Muscle layer of colon (tissue), 2 donors: Measurements from ENCODE around the gene SPRR2G.
"Not testable (repeated sequence)": the region's sequence is repeated elsewhere in the genome, so short reads cannot be mapped to it uniquely, and the experiment has no call there.

Experiments used
- H3K27ac ChIP-seq: one replicate; pipeline ENCODE4 v1.7.0; 2013; ENCODE audit warnings: low read depth, mild to moderate bottlenecking, low read length, moderate library complexity
- H3K27me3 ChIP-seq, 2 donors: one replicate each; pipeline ENCODE4 v1.7.0; 2013; ENCODE audit warnings: low read length in 2 of 2, mild to moderate bottlenecking in 2 of 2; ENCODE audit not compliant: insufficient read depth in 2 of 2, control insufficient read depth in 1 of 2
- H3K36me3 ChIP-seq: one replicate; pipeline ENCODE4 v1.7.0; 2013; ENCODE audit warnings: mild to moderate bottlenecking, low read length; ENCODE audit not compliant: insufficient read depth
- H3K4me1 ChIP-seq: one replicate; pipeline ENCODE4 v1.7.0; 2013; ENCODE audit warnings: mild to moderate bottlenecking, low read length; ENCODE audit not compliant: insufficient read depth
- H3K4me3 ChIP-seq, 2 donors: one replicate each; pipeline ENCODE4 v1.7.0; 2013; ENCODE audit warnings: low read length in 2 of 2, low read depth in 1 of 2, mild to moderate bottlenecking in 1 of 2, moderate library complexity in 1 of 2
- H3K9ac ChIP-seq: one replicate; pipeline ENCODE4 v1.7.0; 2013; ENCODE audit warnings: low read length
- H3K9me3 ChIP-seq: one replicate; pipeline ENCODE4 v1.7.0; 2013; ENCODE audit warnings: mild to moderate bottlenecking, low read length
- donor health status: abdominal sarcoma.
- donor health status: Adenocarcinoma of cecum.

SPRR2G gene

DNA sequence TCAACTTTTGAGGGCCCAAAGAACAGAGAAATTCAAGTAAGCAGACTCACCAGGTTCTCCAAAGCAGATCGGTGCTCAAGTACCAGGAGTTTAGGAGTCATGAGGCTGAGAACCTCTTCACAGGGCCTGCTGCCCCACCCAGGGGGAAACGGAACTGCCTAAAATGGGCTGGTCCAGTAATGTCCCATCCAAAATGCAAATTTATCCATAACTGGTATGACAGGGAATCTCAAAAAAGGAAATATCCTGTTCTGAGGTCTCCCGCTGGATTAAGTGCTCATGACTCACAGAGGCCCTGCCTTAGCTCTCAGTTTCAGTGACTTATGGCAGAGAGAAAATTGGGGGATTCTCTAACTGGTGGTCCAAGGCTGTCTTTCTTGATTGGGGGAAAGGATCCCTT lies 9.3 kb downstream of the SPRR2G start:
- Histone ChIP-seq H3K27me3 (no peaks in the 10 kb centered on the region), H3K36me3 (no peaks in the 10 kb centered on the region), H3K27ac (no peak overlapping the region), H3K9ac (no peak overlapping the region), H3K4me3 (no peak overlapping the region), H3K9me3 (no peaks in the 10 kb centered on the region), H3K4me1 (no peaks in the 10 kb centered on the region)

GRCh38 chr1:153140484-153140883 lies 10.2 kb downstream of the SPRR2G start:
- Histone ChIP-seq H3K36me3 (no peaks in the 10 kb centered on the region), H3K27ac (no peak overlapping the region), H3K9me3 (no peaks in the 10 kb centered on the region), H3K9ac (no peak overlapping the region), H3K4me1 (no peaks in the 10 kb centered on the region), H3K4me3 (no peak overlapping the region), H3K27me3 (no peaks in the 10 kb centered on the region)

DNA sequence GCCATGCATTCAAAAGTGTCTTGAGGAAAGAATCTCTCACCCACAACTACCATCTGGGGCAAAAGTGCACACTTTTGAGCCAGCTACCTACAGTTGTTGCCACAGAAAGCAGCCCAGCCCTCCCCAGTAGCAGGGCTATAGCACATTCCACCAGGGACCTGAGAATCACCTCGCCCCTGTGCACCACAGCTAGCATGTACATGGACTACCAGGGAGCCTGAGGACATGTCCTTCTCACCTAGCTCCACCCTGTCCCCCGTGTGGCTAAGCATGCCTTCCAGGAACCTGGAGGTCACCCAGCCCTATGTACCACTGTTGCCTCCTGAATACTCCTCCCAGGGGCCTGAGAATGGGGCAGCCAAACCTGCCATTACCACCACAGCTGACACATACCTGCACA lies 16.9 kb downstream of the SPRR2G start:
- Histone ChIP-seq H3K27me3 (no peaks in the 10 kb centered on the region), H3K36me3 (no peaks in the 10 kb centered on the region), H3K9ac (no peak overlapping the region), H3K27ac (no peak overlapping the region), H3K4me1 (no peaks in the 10 kb centered on the region), H3K9me3 (no peaks in the 10 kb centered on the region), H3K4me3 (no peak overlapping the region)

GRCh38 chr1:153133267-153133666 lies 17.4 kb downstream of the SPRR2G start:
- Histone ChIP-seq H3K36me3 (no peaks in the 10 kb centered on the region), H3K4me3 (no peak overlapping the region), H3K27me3 (no peaks in the 10 kb centered on the region), H3K9ac (no peak overlapping the region), H3K9me3 (no peaks in the 10 kb centered on the region), H3K27ac (no peak overlapping the region), H3K4me1 (no peaks in the 10 kb centered on the region)

GRCh38 chr1:153128688-153129087 lies 22.0 kb downstream of the SPRR2G start:
- not testable (repeated sequence) for H3K4me3 ChIP-seq, H3K9ac ChIP-seq, H3K27me3 ChIP-seq, H3K27ac ChIP-seq, H3K36me3 ChIP-seq, H3K4me1 ChIP-seq, H3K9me3 ChIP-seq

- H3K27me3 ChIP-seq, result no peaks in the 10 kb centered on the region
- H3K4me3 ChIP-seq, result no peak overlapping the region
- H3K9me3 ChIP-seq, result no peaks in the 10 kb centered on the region
- no peaks in the 10 kb centered on the region for H3K4me1 ChIP-seq
- H3K36me3 ChIP-seq, result no peaks in the 10 kb centered on the region
- no peak overlapping the region for H3K9ac ChIP-seq
- H3K27ac ChIP-seq, result no peak overlapping the region
These were observed 23.4 kb downstream of the SPRR2G start for GRCh38 chr1:153127296-153127695.

GRCh38 chr1:153125536-153125935 lies 25.2 kb downstream of the SPRR2G start:
- no peaks in the 10 kb centered on the region for H3K9me3 ChIP-seq
- H3K36me3 ChIP-seq, result no peaks in the 10 kb centered on the region
- no peak overlapping the region for H3K27ac ChIP-seq
- H3K27me3 ChIP-seq, result no peaks in the 10 kb centered on the region
- no peak overlapping the region for H3K9ac ChIP-seq
- no peaks in the 10 kb centered on the region for H3K4me1 ChIP-seq
- H3K4me3 ChIP-seq, result no peak overlapping the region

GRCh38 chr1:153123793-153124192 lies 26.9 kb downstream of the SPRR2G start:
- not testable (repeated sequence) for H3K36me3 ChIP-seq, H3K9me3 ChIP-seq, H3K27ac ChIP-seq, H3K27me3 ChIP-seq, H3K4me1 ChIP-seq, H3K9ac ChIP-seq, H3K4me3 ChIP-seq

DNA sequence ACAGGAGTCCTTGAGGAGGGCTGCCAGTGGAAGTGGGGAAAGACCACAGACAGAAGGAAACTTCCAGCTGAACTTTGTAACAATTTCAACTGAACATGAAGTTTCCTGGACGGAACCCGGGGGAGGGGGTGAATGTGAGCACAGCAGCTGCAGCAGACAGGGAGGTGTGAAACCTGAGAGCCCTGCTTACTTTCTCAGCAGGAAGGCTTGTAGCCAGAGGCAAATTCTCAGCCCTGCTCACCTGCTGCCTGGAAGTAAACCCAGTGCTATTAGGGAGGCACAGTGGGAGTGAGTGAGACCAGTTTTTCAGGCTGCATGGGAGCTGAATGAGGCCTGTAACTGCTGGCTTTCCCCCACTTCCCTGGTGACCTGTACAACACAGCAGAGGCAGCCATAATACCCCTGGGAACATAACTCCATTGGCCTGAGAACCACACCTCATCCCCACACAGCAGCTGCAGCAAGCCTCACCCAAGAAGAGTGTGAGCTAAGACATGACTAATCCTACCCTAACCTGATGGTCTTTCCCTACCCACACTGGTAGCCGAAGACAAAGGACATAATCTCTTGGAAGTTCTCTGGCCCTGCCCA lies 27.8 kb downstream of the SPRR2G start:
- Histone ChIP-seq H3K4me3 (no peak overlapping the region), H3K9ac (no peak overlapping the region), H3K27me3 (no peaks in the 10 kb centered on the region), H3K9me3 (no peaks in the 10 kb centered on the region), H3K36me3 (no peaks in the 10 kb centered on the region), H3K27ac (no peak overlapping the region), H3K4me1 (no peaks in the 10 kb centered on the region)

DNA sequence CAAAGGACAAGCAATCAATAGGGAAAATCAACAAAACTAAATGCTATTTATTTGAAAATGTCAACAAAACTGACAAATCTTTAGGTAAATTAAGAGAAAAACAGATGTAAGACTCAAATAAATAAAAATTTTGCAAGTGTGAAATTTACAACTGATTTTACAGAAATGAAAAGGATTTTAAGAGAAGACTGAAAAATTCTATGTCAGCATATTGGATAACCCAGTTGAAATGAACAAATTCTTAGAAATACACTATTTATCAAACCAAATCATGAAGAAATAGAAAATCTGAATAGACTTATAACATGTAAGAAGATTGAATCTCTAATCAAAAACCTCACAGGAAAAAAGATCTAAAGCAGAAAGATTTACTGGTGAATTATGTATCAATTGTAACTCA lies 29.7 kb downstream of the SPRR2G start:
- Histone ChIP-seq H3K4me3 (no peak overlapping the region), H3K9me3 (no peaks in the 10 kb centered on the region), H3K9ac (no peak overlapping the region), H3K4me1 (no peaks in the 10 kb centered on the region), H3K36me3 (no peaks in the 10 kb centered on the region), H3K27ac (no peak overlapping the region), H3K27me3 (no peaks in the 10 kb centered on the region)

DNA sequence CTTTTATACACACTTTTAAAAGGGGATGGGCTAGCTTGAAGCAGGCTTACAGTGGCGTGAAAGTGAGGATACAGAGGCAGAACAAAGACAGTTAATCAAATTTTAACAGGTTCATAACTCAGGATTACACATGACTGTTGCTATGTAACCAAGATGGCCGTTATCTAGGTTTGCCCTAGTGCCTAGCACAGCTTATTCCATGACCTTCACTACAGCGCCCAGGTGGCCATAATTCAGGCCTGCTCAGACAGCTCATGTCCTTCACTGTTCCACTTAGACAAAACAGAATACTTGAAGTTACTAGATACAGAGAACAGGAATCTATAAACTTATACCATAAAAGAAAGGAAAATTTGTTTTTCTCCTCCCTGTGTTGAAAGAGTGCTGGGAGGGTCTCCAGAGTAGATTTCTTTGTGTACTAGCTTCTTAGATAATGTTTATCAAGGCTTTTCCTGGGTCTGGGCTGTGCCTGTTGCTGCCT lies 31.2 kb downstream of the SPRR2G start:
- Histone ChIP-seq H3K27me3 (no peaks in the 10 kb centered on the region), H3K27ac (no peak overlapping the region)

GRCh38 chr1:153115264-153115663 lies 35.4 kb downstream of the SPRR2G start:
- H3K36me3 ChIP-seq, H3K4me1 ChIP-seq: not testable (repeated sequence)

More for the DNA sequence above, 31.2 kb downstream of the SPRR2G start:
- H3K9me3 ChIP-seq, result no peaks in the 10 kb centered on the region
- H3K9ac ChIP-seq, result no peak overlapping the region
- no peaks in the 10 kb centered on the region for H3K36me3 ChIP-seq
- H3K4me3 ChIP-seq, result no peak overlapping the region
- H3K4me1 ChIP-seq, result no peaks in the 10 kb centered on the region

More at GRCh38 chr1:153115264-153115663, 35.4 kb downstream of the SPRR2G start:
- H3K9me3 ChIP-seq, H3K27ac ChIP-seq, H3K9ac ChIP-seq, H3K4me3 ChIP-seq, H3K27me3 ChIP-seq: not testable (repeated sequence)
